ENCODE measurements around the gene GUCY2C.

GUCY2C gene

DNA sequence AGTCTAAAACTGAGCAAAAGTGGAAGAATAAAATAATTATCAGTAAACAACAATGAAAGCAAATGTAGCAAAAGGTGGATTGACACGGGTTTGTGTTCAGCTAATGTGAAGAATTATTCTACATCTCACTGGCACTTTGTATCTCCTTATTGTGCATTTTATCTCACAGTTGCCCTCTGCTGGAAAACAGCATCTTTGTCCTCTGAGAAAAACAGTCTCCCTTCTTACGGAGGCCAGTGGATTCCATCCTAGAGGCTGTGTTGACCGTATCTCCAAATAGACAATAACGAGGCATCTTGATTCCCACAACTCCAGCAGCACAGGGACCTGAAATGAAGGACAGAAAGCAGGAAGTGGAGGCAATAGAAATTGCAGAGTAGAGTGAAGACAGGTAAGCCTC, 77.4 kb downstream of the GUCY2C start:
- peak; percentile 7 for DNase-seq

DNA sequence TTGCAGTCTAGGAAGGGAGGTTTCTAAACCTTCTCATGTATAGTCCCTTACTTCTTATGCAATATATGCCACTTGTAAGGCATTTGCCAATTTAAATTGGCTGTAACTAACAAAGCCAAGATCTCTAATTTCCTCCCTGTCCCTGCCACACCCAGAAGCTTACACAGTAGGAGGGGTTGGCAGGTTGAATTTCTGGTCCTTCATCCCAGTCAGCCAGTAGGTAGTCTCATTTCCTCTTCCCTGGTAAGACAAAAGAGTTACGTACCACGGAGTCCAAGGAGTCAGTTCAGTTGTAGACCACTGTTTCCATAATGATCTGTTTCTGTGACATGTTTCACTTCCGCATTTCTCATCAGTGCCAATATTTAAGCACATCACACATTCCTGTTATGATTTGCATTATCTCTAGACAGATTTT, 81.7 kb downstream of the GUCY2C start:
- DNase-seq: no peak

DNA sequence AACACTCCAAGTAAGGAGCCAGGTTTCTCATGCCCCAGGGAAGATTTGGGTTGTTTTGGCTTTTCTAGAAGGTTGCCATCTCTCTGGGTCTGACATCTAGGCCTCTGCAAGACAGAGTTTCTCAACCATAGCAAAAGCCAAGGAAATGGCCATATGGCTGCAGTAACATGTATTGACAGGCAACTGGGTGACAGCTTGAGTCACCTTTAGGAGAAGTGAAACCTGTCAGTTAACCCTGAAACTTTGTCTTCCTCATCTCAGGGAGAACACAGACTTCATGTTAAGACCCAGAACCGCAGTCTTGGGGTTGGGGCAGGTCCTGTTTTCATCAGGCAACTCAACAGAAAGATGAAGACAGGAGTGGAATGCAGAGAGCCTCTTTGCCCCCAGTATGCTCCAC, 82.7 kb downstream of the GUCY2C start:
- no peak for DNase-seq

DNA sequence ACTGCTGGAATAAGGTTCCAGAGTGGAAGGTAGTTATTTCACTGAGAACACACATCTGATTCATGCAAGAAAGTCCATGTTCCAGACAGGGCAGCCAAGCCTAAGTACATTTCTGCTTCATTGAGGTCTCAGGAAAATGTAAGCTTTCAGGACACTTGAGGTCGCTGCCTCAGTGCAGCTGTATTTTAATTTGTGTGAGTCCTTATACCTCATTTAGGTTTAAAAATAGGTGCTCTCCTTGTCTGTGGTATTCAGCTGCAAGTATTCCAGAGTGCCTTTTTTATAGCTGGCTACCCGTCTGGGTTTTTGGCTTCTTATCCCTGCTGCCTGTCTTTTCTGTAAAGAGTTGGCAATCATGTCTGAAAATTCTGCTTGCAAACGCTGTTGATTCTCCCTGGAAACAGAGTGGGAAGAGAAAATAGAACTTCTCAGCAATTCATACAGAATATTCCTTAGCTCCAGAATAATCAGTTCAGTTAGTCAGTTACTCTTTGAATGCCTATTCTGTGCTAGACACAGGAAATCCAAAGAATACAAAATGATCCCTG, 83.4 kb downstream of the GUCY2C start:
- no peak for DNase-seq

DNA sequence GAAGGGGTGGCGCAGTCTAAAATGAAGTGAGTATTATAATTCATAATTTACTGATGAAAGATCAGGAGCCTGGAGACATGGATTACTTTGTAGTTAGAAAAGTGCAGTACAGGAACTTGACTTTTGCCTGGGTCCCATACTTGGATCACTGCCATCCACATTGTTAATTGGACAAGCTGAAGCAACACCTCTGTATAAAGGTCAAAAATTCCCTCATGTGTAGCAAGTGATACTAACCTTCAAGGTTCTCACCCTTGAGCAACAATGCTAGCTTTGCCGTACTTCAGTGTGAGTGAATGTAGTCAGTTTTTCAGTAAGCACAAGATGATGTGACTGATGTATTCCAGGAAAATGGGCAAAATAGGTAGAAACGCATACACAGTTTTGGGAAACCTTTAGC, 84.1 kb downstream of the GUCY2C start:
- DNase-seq: no peak

DNA sequence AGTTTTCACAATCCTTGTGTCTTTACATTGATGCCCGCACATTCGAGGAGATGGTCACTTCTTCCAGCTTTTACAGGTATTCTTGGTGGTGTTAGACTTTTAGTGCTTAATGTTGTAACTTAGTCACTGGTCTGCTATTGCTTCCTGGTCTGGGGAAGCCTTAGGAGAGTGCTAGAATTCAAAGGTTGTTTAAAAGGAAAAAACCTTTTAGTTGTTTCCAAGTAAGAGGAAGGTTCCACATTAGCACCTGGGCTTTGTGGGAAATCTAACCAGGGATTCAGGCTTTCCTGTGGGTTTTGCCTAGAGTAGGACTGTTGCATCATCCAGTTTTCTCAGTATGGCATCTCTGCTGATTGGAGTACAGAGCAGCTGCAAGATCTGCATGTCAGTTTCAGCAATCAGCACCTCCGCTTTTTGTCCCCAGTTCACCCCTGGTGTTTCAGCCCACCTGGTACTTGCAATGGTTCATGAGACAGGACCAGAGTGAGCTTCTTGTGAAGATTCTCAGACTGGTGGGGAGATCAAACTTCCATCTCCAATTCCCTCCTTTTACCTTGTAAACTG, 84.7 kb downstream of the GUCY2C start:
- DNase-seq: no peak

DNA sequence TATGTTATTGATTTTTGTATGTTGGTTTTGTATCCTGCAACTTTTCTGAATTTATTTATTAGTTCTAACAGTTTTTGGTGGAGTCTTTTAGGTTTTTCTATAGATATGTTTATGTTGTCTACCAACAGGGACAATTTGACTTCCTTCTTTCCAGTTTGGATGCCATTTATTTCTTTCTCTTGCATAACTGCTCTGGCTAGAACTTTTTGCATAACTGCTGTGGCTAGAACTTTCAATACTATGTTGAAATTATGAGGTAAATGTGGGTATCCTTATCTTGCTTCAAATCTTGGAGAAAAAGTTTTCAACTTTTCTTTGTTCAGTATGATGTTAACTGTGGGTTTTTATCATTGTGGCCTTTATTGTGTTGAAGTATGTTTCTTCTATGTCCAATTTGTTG, 88.8 kb downstream of the GUCY2C start:
- DNase-seq: no peak

DNA sequence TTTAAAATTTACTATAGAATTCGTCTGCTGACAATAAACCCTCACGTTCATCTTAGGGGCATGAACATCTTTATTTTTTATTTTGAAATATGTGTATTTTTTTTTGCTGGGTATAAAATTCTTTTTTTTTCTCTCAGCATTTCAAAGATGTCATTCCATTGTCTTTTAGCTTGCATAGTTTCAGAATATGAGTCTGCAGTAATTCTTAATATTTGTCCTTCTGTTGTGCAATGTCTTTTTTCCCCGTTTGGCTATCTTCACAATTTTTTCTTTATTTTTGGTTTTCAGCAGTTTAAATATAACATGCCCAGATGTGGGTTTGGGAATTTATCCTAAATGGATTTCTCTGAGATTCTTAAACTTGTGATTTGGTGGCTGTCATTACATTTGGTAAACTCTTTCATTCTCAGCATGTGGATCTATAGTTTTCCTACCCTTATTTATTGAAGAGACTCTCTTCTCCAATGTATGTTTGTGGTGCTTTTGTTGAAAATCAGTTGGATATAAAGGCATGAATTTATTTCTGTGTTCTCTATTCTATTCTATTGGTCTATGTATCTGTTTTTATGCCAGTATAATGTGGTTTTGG, 90.9 kb downstream of the GUCY2C start:
- DNase-seq: no peak

DNA sequence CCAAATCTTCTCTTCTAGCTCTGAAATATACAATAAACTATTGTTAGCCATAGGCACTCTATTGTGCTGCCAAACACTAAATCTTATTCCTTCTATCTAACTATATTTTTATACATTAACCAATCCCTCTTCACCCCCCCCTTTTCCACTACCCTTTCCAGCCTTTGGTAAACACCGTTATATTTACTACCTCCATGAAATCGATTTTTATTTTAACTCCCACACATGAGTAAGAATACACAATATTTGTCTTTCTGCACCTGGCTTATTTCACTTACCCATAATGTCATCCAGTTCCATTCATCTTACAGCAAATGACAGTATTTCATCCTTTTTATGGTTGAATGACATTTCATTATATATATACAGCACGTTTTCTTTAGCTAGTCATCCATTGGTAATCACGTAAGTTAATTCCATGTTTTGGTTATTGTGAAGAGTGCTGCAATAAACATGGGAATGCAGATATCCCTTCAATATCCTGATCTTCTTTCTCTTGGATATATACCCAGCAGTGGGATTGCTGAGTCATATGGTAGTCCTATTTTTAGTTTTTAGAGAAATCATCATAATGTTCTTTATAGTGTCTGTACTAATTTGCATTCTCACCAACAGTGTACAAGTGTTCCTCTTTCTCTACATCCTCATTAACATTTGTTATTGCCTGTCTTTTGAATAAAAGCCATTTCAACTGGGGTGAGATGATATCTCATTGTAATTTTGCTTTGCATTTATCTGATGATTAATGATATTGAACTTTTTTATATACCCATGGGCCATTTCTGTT, 94.5 kb downstream of the GUCY2C start:
- DNase-seq: no peak

DNA sequence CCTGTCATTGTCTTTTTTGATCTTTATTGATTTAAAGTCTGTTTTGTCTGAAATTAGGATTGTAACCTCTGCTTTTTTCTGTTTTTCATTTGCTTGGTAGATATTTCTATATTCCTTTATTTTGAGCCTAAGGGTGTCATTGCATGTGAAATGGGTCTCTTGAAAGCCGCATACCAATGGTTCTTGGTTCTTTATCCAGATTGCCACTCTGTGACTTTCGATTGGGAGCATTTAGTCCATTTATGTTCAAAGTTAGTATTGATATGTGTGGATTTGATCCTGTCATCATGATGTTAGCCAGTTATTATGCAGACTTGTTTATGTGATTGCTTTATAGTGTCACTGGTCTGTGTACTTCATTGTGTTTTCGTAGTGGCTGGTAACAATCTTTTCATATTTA, 98.9 kb downstream of the GUCY2C start:
- no peak for DNase-seq

DNA sequence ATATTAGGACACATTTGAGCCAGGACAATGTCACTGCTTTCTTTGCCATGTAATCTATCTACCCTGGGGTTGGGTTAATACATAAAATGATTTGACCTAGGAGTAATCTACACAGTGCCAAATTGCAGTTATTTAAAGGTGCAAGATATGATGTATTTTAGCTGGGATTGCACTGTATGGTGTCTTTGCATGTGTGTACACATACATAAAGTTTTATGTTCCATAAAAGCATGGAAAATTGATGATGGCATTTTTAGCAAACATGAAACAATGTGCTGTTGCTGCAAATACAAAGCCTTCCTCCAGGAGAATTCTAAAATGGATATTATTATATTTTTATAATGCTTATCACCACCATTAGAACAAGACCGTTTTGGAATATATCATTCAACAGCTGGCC, 104.7 kb downstream of the GUCY2C start:
- no peak for DNase-seq

DNA sequence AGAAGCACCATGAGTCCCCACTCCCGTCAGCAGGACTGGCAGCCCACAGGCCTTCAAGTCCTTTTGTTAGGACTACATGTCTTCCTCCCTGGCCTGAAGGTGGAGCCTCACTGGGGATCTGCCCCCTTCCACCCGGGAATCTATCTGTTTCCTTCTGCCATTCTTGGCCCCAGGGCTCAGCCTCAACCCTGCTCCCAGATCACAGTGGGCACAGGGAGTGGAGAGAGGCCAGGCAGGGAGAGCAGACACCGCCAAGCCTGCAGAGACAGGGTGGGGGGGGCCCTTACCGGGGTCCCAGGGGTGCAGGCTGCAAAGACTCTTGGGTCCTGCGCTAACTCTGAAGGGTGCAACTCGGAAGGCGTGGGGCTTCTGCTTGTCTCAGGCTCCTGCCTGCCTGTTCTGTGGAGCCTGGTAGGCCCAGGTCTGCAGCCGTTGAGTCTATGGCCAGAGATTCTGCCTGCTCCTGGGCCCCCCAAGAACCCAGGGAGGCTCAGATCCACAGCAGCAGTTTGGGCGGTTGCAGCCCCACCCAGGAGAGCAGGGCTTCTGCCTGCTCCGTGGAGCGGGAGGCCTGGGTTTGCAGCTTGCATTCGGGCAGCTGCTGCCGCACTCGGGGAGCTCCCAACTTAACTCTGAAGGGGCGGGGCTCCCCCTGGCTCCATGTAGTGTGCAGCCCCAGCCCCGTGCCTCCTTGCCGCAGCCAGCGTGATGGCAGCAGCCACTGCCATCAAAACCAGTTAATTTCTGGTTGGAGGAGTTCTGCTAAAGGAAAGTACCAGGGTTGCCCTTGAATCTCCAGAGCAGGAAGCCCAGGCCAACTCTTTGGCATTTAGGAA, 107.0 kb downstream of the GUCY2C start:
- DNase-seq: no peak

DNA sequence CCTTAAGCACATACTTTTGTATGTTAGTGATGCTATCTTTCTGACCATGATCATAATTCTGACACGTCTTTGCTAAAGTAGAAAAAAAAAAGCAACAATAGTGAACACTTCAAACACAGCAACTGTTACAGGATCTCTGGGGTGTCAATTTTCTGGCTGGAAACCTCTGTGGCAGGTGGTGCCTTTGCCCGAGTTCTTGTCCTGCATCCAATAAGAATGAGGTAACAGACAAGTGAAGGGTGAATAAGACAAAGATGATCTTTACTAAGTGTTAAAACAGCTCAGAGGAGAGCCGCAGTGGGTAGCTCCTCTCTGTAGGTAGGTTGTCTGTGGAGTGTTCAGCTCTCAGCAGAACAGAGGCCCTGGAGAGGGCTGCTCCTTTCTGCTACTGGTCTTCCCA, 107.8 kb downstream of the GUCY2C start:
- no peak for DNase-seq

DNA sequence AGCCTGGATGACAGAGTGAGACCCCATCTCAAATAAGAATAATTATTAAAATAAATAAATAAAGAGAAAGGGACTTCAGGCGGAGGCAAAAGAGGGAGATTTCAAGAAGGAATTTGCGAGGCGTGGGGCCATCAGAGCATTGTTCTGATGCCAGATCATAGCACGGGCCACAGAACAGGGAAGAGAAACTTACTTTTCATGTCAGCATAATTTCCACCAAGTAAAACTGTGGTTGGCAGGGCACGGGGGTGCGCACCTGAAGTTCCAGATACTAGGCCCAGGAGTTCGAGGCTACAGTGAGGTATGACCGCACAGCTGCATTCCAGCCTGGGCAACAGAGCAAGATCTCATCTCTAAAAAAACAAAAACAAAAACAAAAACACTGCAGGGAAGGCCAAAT, 117.8 kb downstream of the GUCY2C start:
- no peak for DNase-seq

DNA sequence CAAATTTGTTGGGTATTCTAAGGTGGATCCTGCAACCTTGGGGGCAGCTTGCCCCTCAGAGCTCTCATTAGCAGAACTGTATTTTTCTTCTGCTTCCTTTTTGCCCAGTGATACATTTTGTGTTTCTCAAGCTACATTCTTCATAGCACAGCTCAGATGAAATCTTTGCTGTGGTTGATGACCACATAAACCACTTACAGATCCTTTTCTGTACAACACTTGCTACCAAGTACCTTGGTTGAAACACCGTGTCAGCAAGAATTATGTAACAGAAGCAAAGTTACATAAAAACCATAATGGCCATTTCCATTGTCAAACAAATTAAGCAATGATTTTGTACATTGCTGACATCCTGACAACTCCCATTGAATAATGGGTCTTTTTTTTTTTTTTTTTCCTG, 119.1 kb downstream of the GUCY2C start:
- peak; percentile 27 for DNase-seq

DNA sequence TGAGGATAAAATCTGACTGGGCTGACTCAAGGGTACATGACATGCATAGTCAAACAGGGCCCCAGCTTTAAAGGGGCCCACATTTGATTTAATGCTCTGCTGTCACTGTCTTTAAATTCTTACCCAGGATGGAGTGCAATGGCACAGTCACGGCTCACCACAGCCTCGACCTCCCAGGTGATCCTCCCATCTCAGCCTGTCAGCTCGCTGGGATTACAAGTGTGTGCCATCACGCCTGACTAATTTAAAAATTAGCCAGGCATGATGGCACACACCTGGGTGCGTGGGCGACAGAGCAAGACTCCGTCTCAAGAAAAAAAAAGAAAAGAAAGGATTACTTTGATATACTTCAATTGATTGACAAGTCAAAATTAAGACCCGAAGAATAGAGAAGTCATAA, 119.5 kb downstream of the GUCY2C start:
- DNase-seq: no peak

DNA sequence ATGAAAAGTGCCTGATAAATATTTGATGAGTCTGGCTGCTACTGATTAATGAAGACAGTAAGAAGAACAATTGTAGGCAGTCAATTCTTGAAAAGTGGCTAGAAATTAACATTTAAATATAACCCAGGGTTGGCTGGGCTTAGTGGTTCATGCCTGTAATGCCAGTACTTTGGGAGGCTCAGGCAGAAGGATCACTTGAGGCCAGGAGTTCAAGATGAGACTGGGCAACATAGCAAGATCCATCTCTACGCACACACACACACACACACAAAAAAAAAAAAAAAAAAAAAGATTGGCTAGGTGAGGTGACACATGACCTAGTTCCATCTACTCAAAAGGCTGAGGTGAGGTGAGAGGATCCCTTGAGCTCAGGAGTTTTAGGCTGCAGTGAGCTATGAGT, 120.8 kb downstream of the GUCY2C start:
- DNase-seq: no peak

DNA sequence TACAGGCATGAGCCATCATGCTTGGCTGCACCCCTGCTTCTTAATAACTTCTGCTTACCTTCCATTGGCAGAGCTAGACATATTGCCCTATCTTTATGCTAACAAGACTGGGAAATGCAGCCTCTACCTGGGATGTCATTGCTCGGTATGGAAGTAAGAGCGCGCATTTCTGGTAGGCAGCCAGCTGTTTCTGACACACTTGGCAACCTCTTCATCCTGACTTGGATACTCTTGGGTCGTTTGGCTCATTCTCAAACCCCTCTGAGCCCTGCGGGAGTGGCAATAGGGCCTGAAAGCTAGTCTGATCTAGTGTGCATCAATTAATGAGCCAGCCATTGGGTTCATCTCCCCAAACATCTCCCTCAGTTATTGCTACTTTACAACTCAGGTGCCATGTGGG, 123.3 kb downstream of the GUCY2C start:
- DNase-seq: no peak

DNA sequence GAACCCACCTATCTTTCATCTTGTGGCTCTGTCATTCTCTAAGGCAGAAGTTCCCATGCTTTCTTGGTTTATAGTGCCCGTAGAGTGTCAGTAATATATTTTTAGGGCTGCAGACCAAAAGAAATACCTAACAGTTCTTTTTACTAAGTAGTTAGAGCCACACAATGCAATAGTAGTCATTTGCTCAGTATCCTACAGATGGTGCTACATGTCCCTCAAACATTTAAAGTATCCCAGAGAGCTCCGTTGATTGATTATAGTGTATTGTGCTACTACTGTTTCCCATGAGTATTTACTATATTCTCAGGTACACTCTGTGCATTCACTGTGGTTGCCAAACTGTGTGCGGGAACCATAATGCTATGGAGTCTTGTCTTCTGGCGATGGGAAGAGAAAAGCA, 124.0 kb downstream of the GUCY2C start:
- no peak for DNase-seq

DNA sequence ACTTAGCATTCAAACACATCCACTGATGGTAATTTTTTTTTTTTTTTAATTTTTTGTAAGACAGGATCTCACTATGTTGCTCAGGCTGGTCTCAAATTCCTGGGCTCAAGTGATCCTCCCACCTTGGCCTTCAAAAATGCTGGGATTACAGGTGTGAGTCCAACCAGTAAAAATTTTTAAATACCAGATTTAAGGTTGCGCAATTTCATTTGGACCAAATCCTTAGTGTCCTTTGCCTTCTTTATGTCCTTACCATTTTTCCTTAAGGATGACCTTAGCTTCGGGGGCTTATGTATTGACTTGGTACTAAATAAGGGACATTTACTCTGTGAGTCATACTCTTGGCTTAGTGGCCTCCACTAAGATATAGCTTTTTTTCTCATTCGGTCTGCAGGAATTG, 124.6 kb downstream of the GUCY2C start:
- no peak for DNase-seq

DNA sequence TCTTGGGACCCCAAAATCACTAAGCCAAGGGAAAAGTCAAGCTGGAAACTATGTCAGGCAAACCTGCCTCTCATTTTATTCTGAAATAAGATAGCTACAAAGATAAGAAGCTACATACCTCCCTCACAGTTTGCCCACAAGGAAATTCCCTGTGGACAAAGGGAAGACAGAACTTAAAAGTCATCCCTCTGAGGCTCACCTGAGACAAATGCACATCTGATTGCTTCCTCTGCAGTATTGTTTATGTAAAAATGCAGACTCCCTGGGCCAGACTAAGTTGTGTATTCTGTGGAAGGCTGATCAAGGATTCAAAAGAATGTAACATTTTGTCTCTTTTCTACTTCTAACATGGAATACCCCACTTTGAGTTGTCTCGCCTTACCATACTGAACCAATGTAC, 126.2 kb downstream of the GUCY2C start:
- no peak for DNase-seq

DNA sequence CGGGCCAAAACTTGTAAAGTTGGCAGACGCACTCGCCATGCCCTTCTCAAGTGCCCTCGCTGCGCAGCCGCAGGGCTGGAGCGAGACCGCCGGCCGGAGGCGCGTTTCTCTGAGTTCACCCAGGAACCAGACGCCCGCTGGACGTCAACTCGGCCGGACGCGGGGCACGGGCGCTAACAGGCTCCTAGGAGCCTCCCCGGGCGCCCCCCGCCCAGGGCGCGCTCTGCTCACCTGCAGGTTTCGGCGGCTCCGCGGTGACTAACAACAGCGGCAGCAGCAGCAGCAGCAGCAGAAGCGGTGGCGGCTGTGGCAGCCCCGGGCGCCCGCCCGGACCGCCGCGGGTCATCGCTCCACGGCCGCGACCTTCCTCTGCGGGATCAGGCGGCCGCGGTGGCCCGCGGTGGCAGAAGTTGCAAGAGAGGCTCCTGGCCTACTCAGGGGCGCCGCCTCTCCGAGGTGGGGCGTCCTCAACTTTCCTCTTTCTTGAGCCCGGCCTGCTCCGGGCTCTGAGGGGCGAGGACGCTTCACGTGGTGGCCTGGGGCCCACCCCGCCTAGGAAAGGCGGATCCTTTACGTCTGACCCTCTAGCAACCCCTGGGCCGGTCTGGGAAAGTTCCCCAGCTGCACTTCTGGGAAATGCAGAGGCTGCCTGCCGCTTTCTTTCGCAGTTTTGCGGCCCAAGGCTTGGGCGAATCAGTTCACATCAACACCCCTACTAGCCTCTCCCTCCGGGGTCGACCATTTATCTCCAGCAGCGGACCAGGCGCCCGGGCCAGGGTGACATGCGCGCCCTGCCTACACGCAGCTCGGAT, 128.8 kb downstream of the GUCY2C start, which contains the start of gene PLBD1:
Gene PLBD1 (minus strand): TSS at position 533 of the 812 bp plus-strand sequence. CDS start 187 bp downstream, at position 346.
- peak; percentile 1 for DNase-seq

Data from activated CD4-positive, alpha-beta T cell treated with anti-CD3 and anti-CD28 coated beads, Interleukin-10, Interleukin-2, amounts not matched to agents 100 ng/mL and 50 ng/mL, durations not matched to agents 16 hours and 8 hours (primary cell).